Thyroid gland (tissue), 4 donors: Measurements from ENCODE around the gene CCSER1. TPM values are rescaled to one million over a fixed set of nuclear protein-coding genes. Genes with fewer than 3 reads are reported as not detected.
"Not testable (repeated sequence)": the region's sequence is repeated elsewhere in the genome, so short reads cannot be mapped to it uniquely, and the experiment has no call there.

ENCODE experiments used
- DNase-seq, 2 donors: peaks; one replicate each; pipeline ENCODE4 v3.0.0-alpha.2; 2019
- H3K27ac ChIP-seq, 3 donors: fragments of 200-600 bp; sonication (generic); 1 replicate in 2 of 3; 2 replicates in 1 of 3; pipeline ENCODE4 v1.5.1; 2016 to 2019; ENCODE audit warnings: mild to moderate bottlenecking in 1 of 3, moderate library complexity in 1 of 3
- H3K27me3 ChIP-seq: fragments of 200-600 bp; sonication (generic); one replicate; pipeline ENCODE4 v1.5.1; 2019
- H3K36me3 ChIP-seq, 2 donors: fragments of 200-600 bp; sonication (generic); one replicate each; pipeline ENCODE4 v1.5.1; 2016 to 2019
- H3K4me1 ChIP-seq, 2 donors: fragments of 200-600 bp; sonication (generic); one replicate each; pipeline ENCODE4 v1.5.1; 2017 to 2019
- H3K4me3 ChIP-seq, 3 donors: fragments of 200-600 bp; sonication (generic); replicated peaks in 1 of 3; 1 replicate in 2 of 3; 2 replicates in 1 of 3; pipeline ENCODE4 v1.5.1; 2016; ENCODE audit warnings: mild to moderate bottlenecking in 1 of 3
- H3K9me3 ChIP-seq: fragments of 200-600 bp; sonication (generic); one replicate; pipeline ENCODE4 v1.5.1; 2017
- CTCF ChIP-seq, 6 experiments: fragments of 200-600 bp in 3 of 6; fragments of 450-650 bp in 3 of 6; sonication (generic) in 3 of 6; IDR thresholded peaks; one replicate each; pipeline ENCODE4 v1.5.1; 2016 to 2019; ENCODE audit warnings: antibody characterized with exemption in 6 of 6, mild to moderate bottlenecking in 2 of 6, inconsistent platforms in 1 of 6, moderate library complexity in 1 of 6
- POLR2A ChIP-seq, 2 donors: fragments of 450-650 bp; IDR thresholded peaks; one replicate each; pipeline ENCODE4 v1.6.1; 2017; ENCODE audit warnings: antibody characterized with exemption in 2 of 2, mild to moderate bottlenecking in 2 of 2, moderate library complexity in 1 of 2
- WGBS, 2 donors: methylation state at CpG; one replicate each; pipeline ENCODE4 v1.1.5; 2017; 5-methylcytosine and 5-hydroxymethylcytosine counted together
- intact Hi-C: fragments of 100-400 bp; cut with DNase I; formaldehyde crosslinking; loops from one replicate; pipeline ENCODE4 v1.15.1; 2023
- total RNA-seq, 4 donors: library from RNA; depleted of rRNA; stranded (reverse); fragments of >200 nt; gene quantifications; one replicate each; pipeline ENCODE4 v1.2.3, GENCODE V29; 2016

Gene CCSER1
- total RNA-seq, 4 donors from 2014 or later = 37.7 to 52.3 (median 43.3) TPM

- intact Hi-C loops = no loop called here
- TF ChIP-seq POLR2A (IDR thresholded peaks at IDR 0.05) (no peak), CTCF (IDR thresholded peaks at IDR 0.05) (no peak)
- Histone ChIP-seq H3K27me3 (no peaks in the 10 kb centered on the region), H3K4me3 (no peak overlapping the region), H3K4me1 (peaks cover 6 to 9% of the 10 kb centered on the region in 2 donors), H3K9me3 (no peaks in the 10 kb centered on the region), H3K27ac (peak overlapping the region in 1 of 3 donors; percentile 38), H3K36me3 (no peaks in the 10 kb centered on the region)
- DNase-seq = peak; percentile 48 to 57
- 43 to 45% methylated on average over 2 of the region's 2 CpGs for WGBS, 2 donors
Observed at GRCh38 chr4:91092398-91092980, 965.3 kb downstream of the CCSER1 start.

- H3K4me1 ChIP-seq, H3K4me3 ChIP-seq, H3K27ac ChIP-seq, H3K27me3 ChIP-seq, DNase-seq, H3K9me3 ChIP-seq, H3K36me3 ChIP-seq, intact Hi-C loops: not testable (repeated sequence)
- 88 to 97% methylated on average over 4 to 5 of the region's 5 CpGs for WGBS, 2 donors
Observed at GRCh38 chr4:91094220-91094619, 967.0 kb downstream of the CCSER1 start.

- Histone ChIP-seq H3K27me3 (no peaks in the 10 kb centered on the region), H3K4me3 (no peak overlapping the region), H3K9me3 (no peaks in the 10 kb centered on the region), H3K36me3 (no peaks in the 10 kb centered on the region), H3K4me1 (peaks cover 7 to 19% of the 10 kb centered on the region in 2 donors), H3K27ac (no peak overlapping the region)
- TF ChIP-seq CTCF (IDR thresholded peaks at IDR 0.05) = no peak
- no peak for TF ChIP-seq POLR2A (IDR thresholded peaks at IDR 0.05)
- no peak for DNase-seq
- intact Hi-C loops = no loop called here
Observed at GRCh38 chr4:91099666-91100065, 972.5 kb downstream of the CCSER1 start.

GRCh38 chr4:91108751-91109150 is 981.6 kb downstream of the CCSER1 start:
- Histone ChIP-seq H3K27me3 (no peaks in the 10 kb centered on the region), H3K9me3 (no peaks in the 10 kb centered on the region), H3K4me1 (peaks cover 0 to 4% of the 10 kb centered on the region in 2 donors), H3K27ac (no peak overlapping the region), H3K4me3 (no peak overlapping the region), H3K36me3 (no peaks in the 10 kb centered on the region)
- no peak for DNase-seq
- 90 to 98% methylated on average over 3 of the region's 3 CpGs for WGBS, 2 donors
- TF ChIP-seq CTCF (IDR thresholded peaks at IDR 0.05) (no peak), POLR2A (IDR thresholded peaks at IDR 0.05) (no peak)
- intact Hi-C loops = no loop called here

GRCh38 chr4:91111556-91111955 is 984.4 kb downstream of the CCSER1 start:
- intact Hi-C loops = no loop called here
- Histone ChIP-seq H3K9me3 (no peaks in the 10 kb centered on the region), H3K4me3 (no peak overlapping the region), H3K27ac (no peak overlapping the region), H3K27me3 (no peaks in the 10 kb centered on the region), H3K36me3 (no peaks in the 10 kb centered on the region), H3K4me1 (peaks cover 0 to 4% of the 10 kb centered on the region in 2 donors)
- no peak for DNase-seq
- TF ChIP-seq POLR2A (IDR thresholded peaks at IDR 0.05) (no peak), CTCF (IDR thresholded peaks at IDR 0.05) (no peak)
- WGBS, 2 donors = 23 to 28% methylated on average over 1 of the region's 1 CpG
